GM21825 (cell line): Measurements from ENCODE around the gene TTC39A.
A peak's percentile ranks its signal among the peaks of the same experiment; 100 is the strongest.

ENCODE experiments used
- ATAC-seq: cut with Tn5 transposase; IDR thresholded peaks from one replicate; pipeline ENCODE4 v1.9.1; 2021; ENCODE audit warnings: mild to moderate bottlenecking, moderate library complexity; ENCODE audit not compliant: unreplicated experiment

Gene TTC39A

GRCh38 chr1:51316113-51316845, 14.1 kb downstream of the TTC39A start:
- no peak for ATAC-seq

- no peak for ATAC-seq
These were observed 15.4 kb downstream of the TTC39A start for GRCh38 chr1:51314974-51315373.

GRCh38 chr1:51313961-51314777, 16.2 kb downstream of the TTC39A start:
- no peak for ATAC-seq

DNA sequence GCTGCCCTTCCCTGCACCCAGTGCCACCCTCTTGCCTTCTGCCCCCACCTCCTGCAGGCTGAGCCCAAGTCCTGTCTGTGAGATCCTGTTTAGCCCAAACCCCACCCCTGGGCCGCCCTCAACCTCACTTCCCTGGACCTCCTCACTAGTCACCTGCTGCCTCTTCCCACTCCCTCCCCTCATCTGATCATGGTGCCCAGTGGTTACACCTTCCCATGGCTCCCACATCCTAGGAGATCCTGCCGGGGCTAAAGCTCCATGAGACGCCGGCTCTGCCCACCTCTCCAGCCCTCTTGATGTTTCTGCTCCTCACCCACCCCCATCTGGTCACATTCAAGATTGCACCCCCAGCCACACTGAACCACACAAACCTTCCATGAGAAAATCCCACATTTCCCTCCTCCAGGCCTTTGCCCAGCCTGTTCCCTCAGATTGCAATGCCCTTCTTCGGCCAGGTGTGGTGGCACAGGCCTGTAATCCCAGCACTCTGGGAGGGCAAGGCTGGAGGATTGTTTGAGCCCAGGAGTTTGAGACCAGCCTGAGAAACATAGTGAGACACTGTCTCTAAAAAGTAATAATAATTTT, 17.0 kb downstream of the TTC39A start:
- no peak for ATAC-seq

DNA sequence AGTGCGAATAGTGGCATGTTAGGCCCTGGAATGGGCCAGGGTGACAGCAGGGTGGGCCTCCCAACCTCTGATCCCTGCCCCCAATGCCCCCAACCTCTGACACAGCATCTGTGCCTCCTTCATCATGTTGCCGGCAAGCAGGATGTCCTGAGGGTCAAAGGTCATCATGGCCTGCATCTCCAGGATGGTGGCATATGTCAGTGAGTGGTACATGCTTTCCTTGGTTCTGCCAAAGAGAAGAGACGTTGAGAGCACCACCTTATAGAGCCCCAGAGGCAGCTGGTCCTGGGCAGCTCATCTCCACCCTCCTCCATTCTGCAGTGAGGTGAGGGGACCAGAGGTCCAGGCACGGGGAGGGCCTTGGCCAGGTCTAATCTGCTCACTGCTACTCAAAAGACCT, 17.6 kb downstream of the TTC39A start:
- no peak for ATAC-seq

GRCh38 chr1:51311826-51312225, 18.5 kb downstream of the TTC39A start:
- ATAC-seq: no peak

GRCh38 chr1:51310871-51311613, 19.3 kb downstream of the TTC39A start:
- no peak for ATAC-seq

DNA sequence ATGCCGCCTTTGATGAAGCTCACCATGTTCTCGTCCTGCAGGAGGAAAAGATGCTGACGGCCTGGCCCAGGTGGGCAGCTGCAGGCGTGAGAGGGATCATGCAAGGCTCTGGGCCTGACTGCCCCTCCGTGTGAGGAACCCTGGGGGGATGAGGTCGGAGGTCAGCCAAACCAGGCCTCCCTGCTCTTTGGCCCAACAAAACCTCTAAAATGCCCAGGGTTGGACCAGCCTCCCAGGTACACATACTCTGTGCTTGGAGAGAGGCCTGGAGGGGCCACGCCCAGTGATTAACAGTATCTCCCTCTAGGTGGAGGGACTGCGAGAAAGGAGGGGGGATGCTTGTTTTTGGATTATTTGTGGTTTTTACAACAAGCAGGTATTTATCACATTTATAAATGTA, 21.1 kb downstream of the TTC39A start:
- no peak for ATAC-seq

GRCh38 chr1:51308636-51309035, 21.7 kb downstream of the TTC39A start:
- ATAC-seq: no peak

GRCh38 chr1:51306950-51307349, 23.4 kb downstream of the TTC39A start:
- ATAC-seq: no peak

- no peak for ATAC-seq
These were observed 25.0 kb downstream of the TTC39A start for GRCh38 chr1:51305371-51305823.

DNA sequence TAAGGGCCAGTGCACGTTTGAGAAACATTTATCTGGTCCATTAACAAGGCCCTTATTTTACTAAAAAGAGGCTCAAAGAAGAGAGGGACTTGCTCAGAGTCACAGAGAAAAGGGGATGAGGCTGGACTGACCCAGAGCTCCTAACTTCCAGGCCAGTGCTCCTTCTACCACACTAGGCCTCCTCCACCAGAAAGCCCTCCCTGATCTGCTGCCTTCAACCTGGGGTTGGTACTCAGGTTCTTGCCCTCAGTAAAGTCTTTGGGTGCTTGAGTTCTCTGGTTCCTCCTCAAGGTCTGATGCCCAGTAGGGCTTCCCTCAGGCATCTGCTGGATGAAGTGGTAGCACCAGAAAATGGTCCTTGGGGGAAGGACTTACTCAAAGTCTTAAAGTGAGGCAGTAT, 26.0 kb downstream of the TTC39A start:
- ATAC-seq: no peak

- peak; percentile 39 for ATAC-seq
These were observed 26.6 kb downstream of the TTC39A start for GRCh38 chr1:51303751-51304251.

DNA sequence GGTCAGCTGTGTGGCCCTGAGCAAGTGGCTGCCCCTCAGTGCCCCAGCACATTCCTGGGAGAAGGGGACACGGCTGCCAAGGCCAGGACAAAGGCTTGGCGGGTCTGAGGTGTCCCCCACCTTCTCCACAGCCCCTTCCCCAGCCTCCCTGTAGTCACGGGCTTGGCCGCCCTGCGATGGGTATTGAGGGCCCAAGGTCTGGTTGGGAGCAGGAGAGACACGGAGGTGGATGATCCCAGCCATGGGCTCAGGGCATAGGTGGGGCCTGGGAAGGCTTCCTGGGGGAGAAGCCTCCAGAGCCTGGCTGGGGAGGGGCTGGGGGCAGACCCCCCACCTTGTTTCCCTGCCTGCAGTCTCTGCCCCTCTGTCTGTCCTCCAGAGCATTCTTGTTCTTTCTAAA, 27.0 kb downstream of the TTC39A start:
- no peak for ATAC-seq

- ATAC-seq: no peak
These were observed 27.6 kb downstream of the TTC39A start for GRCh38 chr1:51302746-51303145.

- ATAC-seq: no peak
These were observed 28.1 kb downstream of the TTC39A start for GRCh38 chr1:51302270-51302669.

GRCh38 chr1:51301844-51302162, 28.6 kb downstream of the TTC39A start:
- ATAC-seq: no peak

DNA sequence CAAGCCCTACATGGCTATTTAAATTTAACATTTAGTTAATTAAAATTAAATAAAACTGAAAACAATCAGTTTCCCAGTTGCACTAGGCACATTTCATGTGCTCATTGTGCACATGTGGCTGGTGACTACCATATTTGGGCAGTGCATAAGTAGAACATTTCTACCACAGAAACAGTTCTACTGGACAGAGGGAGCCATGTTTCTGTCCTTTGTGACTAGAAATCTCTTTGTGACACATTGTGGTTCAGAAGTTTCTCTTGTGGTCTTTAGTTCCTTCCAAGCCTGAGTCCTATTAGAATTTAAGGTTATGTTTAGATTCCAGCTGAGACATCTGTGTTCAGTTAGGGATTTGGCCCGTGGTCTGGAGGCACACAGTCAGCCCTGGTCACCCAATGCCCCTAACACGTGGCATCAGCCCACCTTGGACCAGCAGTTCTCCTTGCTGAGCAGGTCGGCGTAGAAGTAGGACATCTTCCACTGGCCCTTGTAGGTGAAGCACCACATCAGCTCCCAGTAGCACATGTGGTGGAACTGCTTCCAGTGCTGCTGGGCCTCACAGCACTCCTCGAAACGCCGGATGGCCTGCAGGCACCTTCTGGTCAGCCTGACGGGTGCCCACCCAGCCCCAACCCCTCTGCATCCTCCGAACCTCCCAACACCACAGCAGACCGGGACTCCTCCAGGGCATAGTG, 29.1 kb downstream of the TTC39A start:
- ATAC-seq: peak; percentile 30

DNA sequence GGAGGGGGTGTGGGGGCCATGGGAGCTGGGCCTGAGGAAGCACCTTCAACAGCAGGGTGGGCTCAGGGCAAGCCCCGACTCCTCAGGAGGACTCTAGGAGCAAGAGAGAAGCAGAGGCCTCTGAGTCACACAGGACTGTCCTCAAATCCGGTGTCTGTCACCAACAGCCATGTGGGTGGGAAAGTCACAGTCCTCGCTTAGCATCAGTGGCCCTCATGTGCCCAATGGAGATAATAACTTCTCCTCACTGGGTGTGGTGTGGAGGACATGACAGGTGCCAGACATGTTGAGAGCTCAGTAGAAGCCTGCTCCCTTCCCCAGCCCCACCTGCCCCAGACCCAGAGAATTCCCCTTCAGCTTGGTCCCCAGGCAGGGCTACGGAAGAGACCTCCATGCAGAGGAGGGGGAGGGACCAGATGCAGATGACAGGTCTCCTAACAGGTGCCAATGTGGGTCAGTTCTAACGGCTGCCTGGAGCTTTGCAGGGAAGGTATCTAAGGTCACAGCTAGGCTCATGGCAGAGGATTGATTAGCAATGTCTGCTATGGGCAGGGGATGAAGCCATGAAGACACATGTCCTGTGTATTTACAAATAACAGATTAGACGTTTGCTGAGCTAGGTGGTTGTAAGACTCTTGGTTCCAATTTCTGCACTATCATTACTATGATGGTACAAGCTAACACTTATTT, 30.2 kb downstream of the TTC39A start:
- ATAC-seq: no peak
